ENCODE measurements around the gene ADAM12. TPM values are rescaled to one million over a fixed set of nuclear protein-coding genes. Genes with fewer than 3 reads are reported as not detected.

Gene ADAM12
- total RNA-seq, 4 donors from 2014 or later, result 0.78 to 10.5 (median 1.2) TPM

DNA sequence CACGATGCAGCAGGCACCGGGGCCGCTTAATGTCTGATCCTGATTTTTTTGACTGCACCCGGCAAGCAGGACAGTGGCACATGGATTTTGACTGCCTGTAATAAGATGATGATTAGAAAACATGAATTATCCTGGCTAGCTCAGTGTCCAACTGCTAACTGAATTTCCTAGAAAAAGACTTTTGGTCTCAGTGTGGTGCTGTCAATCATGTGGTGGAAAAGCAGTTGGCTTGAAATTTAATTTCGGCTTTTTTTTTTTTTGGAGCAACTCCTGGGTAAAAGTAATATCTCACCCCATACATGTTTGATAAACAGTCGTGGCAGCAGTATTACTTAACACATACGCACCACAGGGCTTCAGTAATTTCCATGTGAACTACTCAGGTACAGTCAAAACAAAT is 264.2 kb downstream of the ADAM12 start:
- Histone ChIP-seq H3K27ac (no peak overlapping the region), H3K9me3 (no peaks in the 10 kb centered on the region), H3K36me3 (no peaks in the 10 kb centered on the region), H3K4me3 (no peak overlapping the region), H3K27me3 (no peaks in the 10 kb centered on the region), H3K4me1 (no peaks in the 10 kb centered on the region)
- whole genome bisulfite sequencing, 2 donors, result 77 to 85% methylated on average over 7 of the region's 7 CpGs
- TF ChIP-seq EP300 (IDR thresholded peaks at IDR 0.05), result no peak
- TF ChIP-seq POLR2A (IDR thresholded peaks at IDR 0.05), result no peak
- TF ChIP-seq, protein P1, sequence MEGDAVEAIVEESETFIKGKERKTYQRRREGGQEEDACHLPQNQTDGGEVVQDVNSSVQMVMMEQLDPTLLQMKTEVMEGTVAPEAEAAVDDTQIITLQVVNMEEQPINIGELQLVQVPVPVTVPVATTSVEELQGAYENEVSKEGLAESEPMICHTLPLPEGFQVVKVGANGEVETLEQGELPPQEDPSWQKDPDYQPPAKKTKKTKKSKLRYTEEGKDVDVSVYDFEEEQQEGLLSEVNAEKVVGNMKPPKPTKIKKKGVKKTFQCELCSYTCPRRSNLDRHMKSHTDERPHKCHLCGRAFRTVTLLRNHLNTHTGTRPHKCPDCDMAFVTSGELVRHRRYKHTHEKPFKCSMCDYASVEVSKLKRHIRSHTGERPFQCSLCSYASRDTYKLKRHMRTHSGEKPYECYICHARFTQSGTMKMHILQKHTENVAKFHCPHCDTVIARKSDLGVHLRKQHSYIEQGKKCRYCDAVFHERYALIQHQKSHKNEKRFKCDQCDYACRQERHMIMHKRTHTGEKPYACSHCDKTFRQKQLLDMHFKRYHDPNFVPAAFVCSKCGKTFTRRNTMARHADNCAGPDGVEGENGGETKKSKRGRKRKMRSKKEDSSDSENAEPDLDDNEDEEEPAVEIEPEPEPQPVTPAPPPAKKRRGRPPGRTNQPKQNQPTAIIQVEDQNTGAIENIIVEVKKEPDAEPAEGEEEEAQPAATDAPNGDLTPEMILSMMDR (IDR thresholded peaks at IDR 0.05), result no peak
- no peak for DNase-seq (ENCODE audit: low spot score in 2 of 2)

DNA sequence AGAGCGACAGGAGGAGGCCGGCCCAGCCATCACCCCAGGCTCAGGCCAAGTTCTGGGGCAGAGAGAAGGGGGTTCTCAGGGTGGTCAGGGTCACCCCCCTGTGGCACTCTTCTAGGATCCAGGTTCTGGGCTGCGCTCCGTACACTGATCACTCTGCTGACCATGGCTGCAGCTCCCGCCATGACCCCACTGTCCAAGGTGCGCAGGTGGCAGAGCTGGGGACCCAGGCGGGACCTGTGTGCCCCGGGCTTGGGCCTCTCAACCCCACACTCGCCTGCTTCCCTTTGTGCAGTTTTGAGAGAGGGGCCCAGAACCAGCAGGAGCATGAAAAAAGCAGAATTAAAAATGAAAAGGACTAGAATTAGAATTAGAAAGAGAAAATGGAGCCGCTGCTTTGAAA is 264.8 kb downstream of the ADAM12 start:
- Histone ChIP-seq H3K9me3 (no peaks in the 10 kb centered on the region), H3K36me3 (no peaks in the 10 kb centered on the region), H3K4me1 (no peaks in the 10 kb centered on the region), H3K4me3 (no peak overlapping the region), H3K27ac (no peak overlapping the region), H3K27me3 (no peaks in the 10 kb centered on the region)
- WGBS, 2 donors, result 88 to 91% methylated on average over 10 of the region's 10 CpGs
- DNase-seq (ENCODE audit: low spot score in 2 of 2), result no peak
- TF ChIP-seq EP300 (IDR thresholded peaks at IDR 0.05) (no peak), POLR2A (IDR thresholded peaks at IDR 0.05) (no peak)
- TF ChIP-seq, protein P1 (IDR thresholded peaks at IDR 0.05), result no peak

DNA sequence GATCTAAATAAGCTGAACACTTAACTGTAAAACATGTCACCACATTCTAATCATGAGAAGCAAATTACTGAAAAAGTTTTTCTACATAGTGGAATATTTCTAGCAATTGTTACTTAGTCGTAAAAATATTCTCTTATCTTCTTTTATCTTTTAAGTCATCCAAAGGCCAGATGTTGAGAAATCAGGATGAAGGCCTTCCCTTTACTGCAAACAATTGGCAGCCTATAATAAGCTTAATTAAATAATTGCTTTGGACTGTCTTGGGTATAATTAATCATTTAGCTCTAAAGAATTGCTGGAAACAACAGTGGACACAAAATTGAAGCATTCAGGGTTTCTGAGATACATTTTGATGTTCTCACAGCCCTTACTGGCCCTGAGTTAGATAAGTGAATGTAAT is 265.4 kb downstream of the ADAM12 start:
- DNase-seq (ENCODE audit: low spot score in 2 of 2), result no peak
- Histone ChIP-seq H3K27ac (no peak overlapping the region), H3K36me3 (no peaks in the 10 kb centered on the region), H3K9me3 (no peaks in the 10 kb centered on the region), H3K27me3 (no peaks in the 10 kb centered on the region), H3K4me1 (no peaks in the 10 kb centered on the region), H3K4me3 (no peak overlapping the region)
- 47 to 52% methylated on average over 1 of the region's 1 CpG for WGBS, 2 donors
- TF ChIP-seq, protein P1 (IDR thresholded peaks at IDR 0.05), result no peak
- TF ChIP-seq EP300 (IDR thresholded peaks at IDR 0.05) (no peak), POLR2A (IDR thresholded peaks at IDR 0.05) (no peak)

DNA sequence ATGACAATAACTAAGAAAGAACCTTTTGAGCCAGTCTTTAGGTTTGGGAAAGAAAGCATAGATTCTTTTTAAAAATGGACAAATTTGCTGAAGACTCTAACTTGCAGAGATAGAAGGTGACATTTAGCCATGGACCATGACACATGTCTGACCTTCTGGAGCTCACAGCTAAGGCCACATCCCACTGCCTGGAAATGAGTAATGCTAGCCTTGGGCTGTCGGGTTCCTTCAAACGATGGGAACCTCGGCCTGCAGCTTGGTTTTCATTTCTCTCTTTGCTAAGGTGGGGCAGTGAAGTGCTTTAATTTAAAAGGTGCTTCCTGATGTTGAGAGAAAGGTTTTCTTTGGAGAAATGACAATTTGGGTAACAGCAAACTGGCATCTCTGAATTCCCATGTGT is 268.7 kb downstream of the ADAM12 start:
- Histone ChIP-seq H3K36me3 (no peaks in the 10 kb centered on the region), H3K27ac (no peak overlapping the region), H3K4me3 (no peak overlapping the region), H3K4me1 (no peaks in the 10 kb centered on the region), H3K9me3 (peaks cover 0 to 9% (median 3%) of the 10 kb centered on the region in 4 donors), H3K27me3 (no peaks in the 10 kb centered on the region)
- WGBS, 2 donors, result 63 to 67% methylated on average over 3 of the region's 3 CpGs
- DNase-seq (ENCODE audit: low spot score in 2 of 2), result no peak
- TF ChIP-seq POLR2A (IDR thresholded peaks at IDR 0.05), result no peak
- TF ChIP-seq, protein P1 (IDR thresholded peaks at IDR 0.05), result no peak
- no peak for TF ChIP-seq EP300 (IDR thresholded peaks at IDR 0.05)

DNA sequence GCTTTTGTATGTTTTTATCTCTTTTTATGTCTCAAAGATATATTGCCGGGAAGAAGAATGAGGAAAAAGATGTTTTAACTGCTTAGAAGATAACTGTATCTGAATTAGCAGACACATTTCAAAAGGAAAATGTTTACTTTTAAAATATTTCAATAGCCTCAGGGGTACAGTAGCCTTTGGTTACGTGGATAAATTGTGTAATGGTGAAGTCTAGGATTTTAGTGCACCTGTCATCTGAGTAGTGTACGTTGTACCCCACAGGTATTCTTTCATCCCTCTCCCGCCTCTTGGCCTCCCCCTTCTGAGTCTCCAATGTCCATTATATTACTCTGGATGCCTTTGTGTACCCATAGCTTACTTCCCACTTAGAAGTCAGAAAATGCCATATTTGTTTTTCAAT is 269.8 kb downstream of the ADAM12 start:
- no peaks in the 10 kb centered on the region for H3K4me1 ChIP-seq
- WGBS, 2 donors, result 71 to 75% methylated on average over 4 of the region's 4 CpGs
- DNase-seq (ENCODE audit: low spot score in 2 of 2), result no peak
- no peaks in the 10 kb centered on the region for H3K36me3 ChIP-seq
- TF ChIP-seq EP300 (IDR thresholded peaks at IDR 0.05), result no peak
- TF ChIP-seq, protein P1 (IDR thresholded peaks at IDR 0.05), result no peak
- no peak for TF ChIP-seq POLR2A (IDR thresholded peaks at IDR 0.05)
- no peak overlapping the region for H3K4me3 ChIP-seq
- peaks cover 0 to 9% (median 3%) of the 10 kb centered on the region in 4 donors for H3K9me3 ChIP-seq
- no peak overlapping the region for H3K27ac ChIP-seq
- H3K27me3 ChIP-seq, result no peaks in the 10 kb centered on the region
